ENCODE data around the gene CLEC1A.

GRCh38 chr12:10102322-10102721 is 3.5 kb upstream of the CLEC1A start:
- TF ChIP-seq CTCF (conservative IDR thresholded peaks at IDR 0.05 in 1 of 2, IDR thresholded peaks at IDR 0.05 in 1 of 2; ENCODE audit: low read depth in 1 of 2, low read length in 2 of 2) (no peak), EZH2 (IDR thresholded peaks at IDR 0.05; ENCODE audit: low read length, missing control alignments) (no peak)
